Measurements from ENCODE around the gene TTLL9. TPM values are rescaled to one million over a fixed set of nuclear protein-coding genes. Genes with fewer than 3 reads are reported as not detected.
"Not testable (repeated sequence)": the region's sequence is repeated elsewhere in the genome, so short reads cannot be mapped to it uniquely, and the experiment has no call there.

Gene TTLL9
- total and polyA plus RNA-seq, 4 experiments from 2014 or later: 0.25 TPM; not detected in 3

GRCh38 chr20:31824554-31825313 lies 45.7 kb upstream of the TTLL9 start:
- Histone ChIP-seq H3K4me3 (ENCODE audit: low read length in 2 of 2) (no peak overlapping the region), H3K9me3 (ENCODE audit: control insufficient read depth in 1 of 2, low read length in 2 of 2) (no peaks in the 10 kb centered on the region), H3K4me1 (ENCODE audit: insufficient read depth, low read length) (no peaks in the 10 kb centered on the region), H3K36me3 (ENCODE audit: insufficient read depth, low read length) (no peaks in the 10 kb centered on the region), H3K27me3 (ENCODE audit: insufficient read depth, low read length) (no peaks in the 10 kb centered on the region), H3K27ac (ENCODE audit: low read depth, low read length) (no peak overlapping the region)
- H3K27me3 Mint-ChIP-seq: peaks cover 0 to 2% of the 10 kb centered on the region in 2 donors
- H3K9me3 Mint-ChIP-seq: no peaks in the 10 kb centered on the region
- intact Hi-C loops (cut with micrococcal nuclease): loop anchor here (10.0 kb wide), 1 partner anchor 830 kb away; no protein-coding TSS in a partner anchor
- H3K4me1 Mint-ChIP-seq: peaks cover 0 to 7% (median 6%) of the 10 kb centered on the region in 4 donors
- CTCF ChIA-PET (ENCODE audit: partially characterized antibody): interaction anchor here (1.2 to 5.3 kb wide), 4 partner anchors 13 to 207 kb away, joined by 4 to 47 read pairs (median 28); no protein-coding TSS in a partner anchor
- H3K4me3 Mint-ChIP-seq: no peak overlapping the region
- no peaks in the 10 kb centered on the region for H3K36me3 Mint-ChIP-seq
- no peak overlapping the region for H3K27ac Mint-ChIP-seq
- no peak for DNase-seq
- POLR2A ChIA-PET (ENCODE audit: partially characterized antibody): no interaction called here

- Mint-ChIP-seq H3K36me3 (no peaks in the 10 kb centered on the region), H3K27ac (no peak overlapping the region), H3K9me3 (no peaks in the 10 kb centered on the region), H3K27me3 (peaks cover 0 to 2% of the 10 kb centered on the region in 2 donors), H3K4me3 (no peak overlapping the region), H3K4me1 (peaks cover 0 to 7% (median 6%) of the 10 kb centered on the region in 4 donors)
- intact Hi-C loops (cut with micrococcal nuclease): loop anchor here (10.0 kb wide), 1 partner anchor 829 kb away; no protein-coding TSS in a partner anchor
- Histone ChIP-seq H3K36me3 (ENCODE audit: insufficient read depth, low read length) (no peaks in the 10 kb centered on the region), H3K4me3 (ENCODE audit: low read length in 2 of 2) (no peak overlapping the region), H3K27me3 (ENCODE audit: insufficient read depth, low read length) (no peaks in the 10 kb centered on the region), H3K27ac (ENCODE audit: low read depth, low read length) (no peak overlapping the region), H3K9me3 (ENCODE audit: control insufficient read depth in 1 of 2, low read length in 2 of 2) (no peaks in the 10 kb centered on the region), H3K4me1 (ENCODE audit: insufficient read depth, low read length) (no peaks in the 10 kb centered on the region)
- DNase-seq: no peak
- POLR2A ChIA-PET (ENCODE audit: partially characterized antibody): no interaction called here
- CTCF ChIA-PET (ENCODE audit: partially characterized antibody): interaction anchor here (1.2 to 1.5 kb wide), 3 partner anchors 21 to 206 kb away, joined by 3 to 4 read pairs (median 3); no protein-coding TSS in a partner anchor
Measured at GRCh38 chr20:31826074-31826473, 44.4 kb upstream of the TTLL9 start.

- CTCF ChIA-PET (ENCODE audit: partially characterized antibody): interaction anchor here (1.2 to 1.5 kb wide), 4 partner anchors 20 to 205 kb away, joined by 3 to 4 read pairs (median 3); no protein-coding TSS in a partner anchor
Measured at GRCh38 chr20:31827059-31827458, 43.4 kb upstream of the TTLL9 start.

GRCh38 chr20:31828016-31828415 lies 42.4 kb upstream of the TTLL9 start:
- H3K4me1 ChIP-seq (ENCODE audit: insufficient read depth, low read length); H3K27ac ChIP-seq (ENCODE audit: low read depth, low read length); H3K36me3 Mint-ChIP-seq; H3K27ac Mint-ChIP-seq; H3K36me3 ChIP-seq (ENCODE audit: insufficient read depth, low read length); H3K4me3 ChIP-seq (ENCODE audit: low read length in 2 of 2); H3K27me3 Mint-ChIP-seq; H3K9me3 ChIP-seq (ENCODE audit: control insufficient read depth in 1 of 2, low read length in 2 of 2); POLR2A ChIA-PET (ENCODE audit: partially characterized antibody); H3K4me1 Mint-ChIP-seq; H3K9me3 Mint-ChIP-seq; H3K4me3 Mint-ChIP-seq; DNase-seq; H3K27me3 ChIP-seq (ENCODE audit: insufficient read depth, low read length): not testable (repeated sequence)
- intact Hi-C loops (cut with micrococcal nuclease): loop anchor here (10.0 kb wide), 1 partner anchor 827 kb away; no protein-coding TSS in a partner anchor
- CTCF ChIA-PET (ENCODE audit: partially characterized antibody): interaction anchor here (1.2 kb wide), 1 partner anchor 24 kb away, joined by 3 read pairs; no protein-coding TSS in a partner anchor

More at GRCh38 chr20:31827059-31827458, 43.4 kb upstream of the TTLL9 start:
- no peak overlapping the region for H3K27ac Mint-ChIP-seq
- H3K27me3 Mint-ChIP-seq: no peaks in the 10 kb centered on the region
- Histone ChIP-seq H3K27ac (ENCODE audit: low read depth, low read length) (no peak overlapping the region), H3K27me3 (ENCODE audit: insufficient read depth, low read length) (no peaks in the 10 kb centered on the region), H3K36me3 (ENCODE audit: insufficient read depth, low read length) (no peaks in the 10 kb centered on the region), H3K4me1 (ENCODE audit: insufficient read depth, low read length) (no peaks in the 10 kb centered on the region), H3K4me3 (ENCODE audit: low read length in 2 of 2) (no peak overlapping the region), H3K9me3 (ENCODE audit: control insufficient read depth in 1 of 2, low read length in 2 of 2) (no peaks in the 10 kb centered on the region)
- peaks cover 0 to 7% (median 6%) of the 10 kb centered on the region in 4 donors for H3K4me1 Mint-ChIP-seq
- intact Hi-C loops (cut with micrococcal nuclease): loop anchor here (10.0 kb wide), 1 partner anchor 828 kb away; no protein-coding TSS in a partner anchor
- no peak overlapping the region for H3K4me3 Mint-ChIP-seq
- no peaks in the 10 kb centered on the region for H3K9me3 Mint-ChIP-seq
- H3K36me3 Mint-ChIP-seq: no peaks in the 10 kb centered on the region
- no peak for DNase-seq
- POLR2A ChIA-PET (ENCODE audit: partially characterized antibody): no interaction called here

GRCh38 chr20:31829731-31830130 lies 40.7 kb upstream of the TTLL9 start:
- CTCF ChIA-PET (ENCODE audit: partially characterized antibody): interaction anchor here (0.6 to 1.4 kb wide), 2 partner anchors 13 to 201 kb away, joined by 3 read pairs; no protein-coding TSS in a partner anchor
- Histone ChIP-seq H3K27me3 (ENCODE audit: insufficient read depth, low read length) (no peaks in the 10 kb centered on the region), H3K27ac (ENCODE audit: low read depth, low read length) (no peak overlapping the region), H3K9me3 (ENCODE audit: control insufficient read depth in 1 of 2, low read length in 2 of 2) (no peaks in the 10 kb centered on the region), H3K4me3 (ENCODE audit: low read length in 2 of 2) (no peak overlapping the region), H3K4me1 (ENCODE audit: insufficient read depth, low read length) (no peaks in the 10 kb centered on the region), H3K36me3 (ENCODE audit: insufficient read depth, low read length) (no peaks in the 10 kb centered on the region)
- no peaks in the 10 kb centered on the region for H3K4me1 Mint-ChIP-seq
- no peak overlapping the region for H3K27ac Mint-ChIP-seq
- intact Hi-C loops (cut with micrococcal nuclease): loop anchor here (10.0 kb wide), 1 partner anchor 825 kb away; no protein-coding TSS in a partner anchor
- H3K4me3 Mint-ChIP-seq: no peak overlapping the region
- H3K9me3 Mint-ChIP-seq: no peaks in the 10 kb centered on the region
- H3K36me3 Mint-ChIP-seq: no peaks in the 10 kb centered on the region
- DNase-seq: no peak
- POLR2A ChIA-PET (ENCODE audit: partially characterized antibody): no interaction called here
- H3K27me3 Mint-ChIP-seq: no peaks in the 10 kb centered on the region

GRCh38 chr20:31830406-31830981 lies 39.9 kb upstream of the TTLL9 start:
- Mint-ChIP-seq H3K4me3 (no peak overlapping the region), H3K27me3 (no peaks in the 10 kb centered on the region), H3K4me1 (no peaks in the 10 kb centered on the region), H3K36me3 (no peaks in the 10 kb centered on the region), H3K9me3 (no peaks in the 10 kb centered on the region), H3K27ac (no peak overlapping the region)
- no peaks in the 10 kb centered on the region for H3K9me3 ChIP-seq (ENCODE audit: control insufficient read depth in 1 of 2, low read length in 2 of 2)
- H3K27me3 ChIP-seq (ENCODE audit: insufficient read depth, low read length): no peaks in the 10 kb centered on the region
- no peak for DNase-seq
- H3K27ac ChIP-seq (ENCODE audit: low read depth, low read length): no peak overlapping the region
- intact Hi-C loops (cut with micrococcal nuclease): no loop called here
- ChIA-PET CTCF (ENCODE audit: partially characterized antibody) (interaction anchor here (0.8 to 1.4 kb wide), 2 partner anchors 14 to 269 kb away, joined by 3 read pairs; no protein-coding TSS in a partner anchor), POLR2A (ENCODE audit: partially characterized antibody) (no interaction called here)
- H3K36me3 ChIP-seq (ENCODE audit: insufficient read depth, low read length): no peaks in the 10 kb centered on the region
- no peaks in the 10 kb centered on the region for H3K4me1 ChIP-seq (ENCODE audit: insufficient read depth, low read length)
- H3K4me3 ChIP-seq (ENCODE audit: low read length in 2 of 2): no peak overlapping the region

- POLR2A ChIA-PET (ENCODE audit: partially characterized antibody): no interaction called here
- Histone ChIP-seq H3K4me1 (ENCODE audit: insufficient read depth, low read length) (peaks cover 5% of the 10 kb centered on the region), H3K4me3 (ENCODE audit: low read length in 2 of 2) (no peak overlapping the region), H3K9me3 (ENCODE audit: control insufficient read depth in 1 of 2, low read length in 2 of 2) (no peaks in the 10 kb centered on the region), H3K27ac (ENCODE audit: low read depth, low read length) (no peak overlapping the region), H3K27me3 (ENCODE audit: insufficient read depth, low read length) (no peaks in the 10 kb centered on the region), H3K36me3 (ENCODE audit: insufficient read depth, low read length) (no peaks in the 10 kb centered on the region)
- H3K4me1 Mint-ChIP-seq: peaks cover 1 to 7% (median 4%) of the 10 kb centered on the region in 4 donors
- no peak overlapping the region for H3K4me3 Mint-ChIP-seq
- no peaks in the 10 kb centered on the region for H3K36me3 Mint-ChIP-seq
- DNase-seq: no peak
- intact Hi-C loops (cut with micrococcal nuclease): no loop called here
- H3K27me3 Mint-ChIP-seq: no peaks in the 10 kb centered on the region
- no peaks in the 10 kb centered on the region for H3K9me3 Mint-ChIP-seq
- H3K27ac Mint-ChIP-seq: no peak overlapping the region
- CTCF ChIA-PET (ENCODE audit: partially characterized antibody): interaction anchor here (0.8 to 1.4 kb wide), 2 partner anchors 15 to 270 kb away, joined by 3 read pairs; no protein-coding TSS in a partner anchor
Measured at GRCh38 chr20:31831211-31831610, 39.2 kb upstream of the TTLL9 start.
